ENCODE measurements around the gene LYPD5. TPM values are rescaled to one million over a fixed set of nuclear protein-coding genes. Genes with fewer than 3 reads are reported as not detected.

The LYPD5 gene, protein sequence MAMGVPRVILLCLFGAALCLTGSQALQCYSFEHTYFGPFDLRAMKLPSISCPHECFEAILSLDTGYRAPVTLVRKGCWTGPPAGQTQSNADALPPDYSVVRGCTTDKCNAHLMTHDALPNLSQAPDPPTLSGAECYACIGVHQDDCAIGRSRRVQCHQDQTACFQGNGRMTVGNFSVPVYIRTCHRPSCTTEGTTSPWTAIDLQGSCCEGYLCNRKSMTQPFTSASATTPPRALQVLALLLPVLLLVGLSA
- total RNA-seq, result 10.8 and 12.2 TPM in 2 replicates

DNA sequence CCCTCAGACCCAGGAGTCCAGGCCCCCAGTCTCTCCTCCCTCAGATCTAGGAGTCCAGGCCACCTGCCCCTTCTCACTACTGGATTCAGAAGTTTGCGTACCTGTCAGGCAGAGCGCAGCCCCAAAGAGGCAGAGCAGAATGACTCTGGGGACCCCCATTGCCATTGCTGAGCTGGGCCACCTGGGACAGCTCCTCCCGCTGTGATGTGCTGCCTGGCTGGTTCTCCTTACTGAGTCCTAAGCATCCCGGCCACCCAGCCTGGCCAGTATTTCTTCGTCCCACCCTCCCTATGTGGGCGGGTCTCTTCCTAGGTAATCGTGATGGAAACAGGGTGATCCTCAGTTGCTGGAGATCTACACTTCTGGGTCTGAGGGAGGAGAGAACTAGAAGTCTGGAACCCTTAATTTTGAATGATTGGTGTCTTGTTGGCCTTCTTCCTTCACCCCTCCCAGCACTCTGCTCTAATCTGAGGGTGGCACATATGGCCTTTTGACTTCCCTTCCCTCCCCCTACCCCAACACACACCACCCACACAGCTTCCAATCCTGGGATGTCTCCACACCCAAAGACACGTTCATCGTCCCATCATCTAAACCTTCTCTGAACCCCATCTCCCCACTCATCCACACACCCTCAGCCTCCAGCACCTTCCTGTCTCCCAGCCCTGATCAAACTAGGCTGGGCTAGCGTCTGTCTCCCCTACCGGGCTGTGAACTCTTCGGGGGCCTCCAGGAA, at the start of gene LYPD5:
TSS of gene LYPD5 (minus strand) at position 232 of the 736 bp plus-strand sequence. CDS start at position 165, 67 bp downstream.

DNA sequence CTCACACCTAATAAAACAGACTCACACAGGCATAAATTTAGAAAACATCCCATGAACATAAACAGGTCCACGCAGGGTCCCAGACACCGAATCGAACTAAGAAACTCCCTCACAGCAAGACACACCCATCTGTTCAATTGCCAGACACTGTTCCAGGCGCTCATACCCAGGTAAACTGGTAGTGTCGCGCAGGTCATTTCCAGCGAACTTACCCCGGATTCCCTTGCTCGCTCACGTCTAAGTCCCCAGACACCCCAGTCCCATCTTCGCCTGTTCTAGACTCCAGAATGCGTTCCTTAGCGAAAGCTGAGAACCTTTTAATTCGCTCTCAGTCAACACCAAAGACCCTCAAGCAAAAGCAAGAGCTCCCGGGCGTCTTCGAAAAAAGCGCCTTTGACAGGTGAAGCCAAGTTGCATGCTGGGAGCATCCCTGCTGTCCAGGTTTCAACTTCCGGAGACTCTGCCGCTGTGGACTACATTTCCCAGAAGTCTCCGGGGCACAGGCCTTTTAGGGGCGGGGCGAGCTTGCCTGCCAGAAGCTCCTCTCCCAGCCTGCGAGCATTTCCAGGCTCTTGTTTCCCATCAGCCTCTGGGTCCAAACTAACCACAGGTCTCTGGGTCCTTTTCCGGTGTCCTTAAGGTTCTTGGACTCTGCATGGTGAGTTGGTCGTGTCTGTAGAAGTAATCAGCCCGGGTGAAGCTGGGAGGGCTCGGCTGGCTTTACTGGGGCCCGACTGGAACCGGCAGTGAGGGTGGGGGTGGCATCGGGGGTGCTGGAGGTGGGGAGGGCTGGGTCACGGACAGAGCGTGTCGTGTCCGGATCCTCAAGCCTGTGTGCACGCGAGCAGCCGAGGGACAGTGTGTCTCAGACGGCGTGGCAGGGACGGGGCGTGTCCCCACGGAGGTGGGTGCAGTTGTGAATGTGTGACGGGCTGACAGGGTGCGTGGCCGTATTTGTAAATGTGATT, 24.8 kb upstream of the LYPD5 start, which contains the start of gene ZNF283:
TSS of gene ZNF283 (plus strand) at position 535 of the 968 bp plus-strand sequence. CDS start 6,184 bp downstream, outside the sequence.

DNA sequence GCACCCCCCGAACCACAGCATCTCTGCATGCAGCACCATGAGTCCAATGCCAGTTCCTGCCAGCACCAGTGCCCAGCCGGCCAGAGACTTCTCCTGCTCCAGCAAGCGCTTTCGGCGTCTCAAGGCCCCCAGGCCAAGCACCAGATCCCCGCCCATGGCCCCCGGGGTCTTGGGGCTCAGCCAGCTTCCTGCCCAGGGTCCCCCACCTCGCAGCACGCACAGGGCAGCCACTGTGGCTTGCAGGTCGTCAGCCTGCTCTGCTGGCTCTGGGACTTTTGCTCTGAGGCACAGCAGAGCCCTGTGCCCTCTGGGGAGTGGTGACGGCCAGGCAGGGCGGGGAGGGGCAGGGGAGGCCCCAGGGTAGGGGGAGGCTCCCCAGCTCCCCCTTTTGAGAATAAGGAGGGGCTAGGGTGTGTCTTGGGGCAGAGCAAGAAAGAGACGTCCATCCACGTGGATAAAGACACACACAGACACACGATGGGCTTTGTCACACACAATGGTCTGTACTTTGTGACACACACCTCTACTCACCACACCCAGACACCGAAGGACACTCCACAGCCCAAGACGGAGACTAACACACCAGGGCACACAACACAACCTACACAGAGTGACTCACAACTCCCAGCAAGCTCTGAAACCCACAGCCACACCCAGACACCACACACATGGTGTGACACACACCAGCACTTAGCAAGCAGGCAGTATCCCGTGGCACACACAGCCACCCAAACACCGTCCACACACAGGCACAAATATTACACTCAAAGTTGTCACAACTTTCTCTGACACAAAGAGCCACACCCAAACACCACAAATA, 21.3 kb downstream of the LYPD5 start, which contains the start of gene KCNN4:
TSS of gene KCNN4 (minus strand) at position 268 of the 820 bp plus-strand sequence. CDS start at position 156, 112 bp downstream.

DNA sequence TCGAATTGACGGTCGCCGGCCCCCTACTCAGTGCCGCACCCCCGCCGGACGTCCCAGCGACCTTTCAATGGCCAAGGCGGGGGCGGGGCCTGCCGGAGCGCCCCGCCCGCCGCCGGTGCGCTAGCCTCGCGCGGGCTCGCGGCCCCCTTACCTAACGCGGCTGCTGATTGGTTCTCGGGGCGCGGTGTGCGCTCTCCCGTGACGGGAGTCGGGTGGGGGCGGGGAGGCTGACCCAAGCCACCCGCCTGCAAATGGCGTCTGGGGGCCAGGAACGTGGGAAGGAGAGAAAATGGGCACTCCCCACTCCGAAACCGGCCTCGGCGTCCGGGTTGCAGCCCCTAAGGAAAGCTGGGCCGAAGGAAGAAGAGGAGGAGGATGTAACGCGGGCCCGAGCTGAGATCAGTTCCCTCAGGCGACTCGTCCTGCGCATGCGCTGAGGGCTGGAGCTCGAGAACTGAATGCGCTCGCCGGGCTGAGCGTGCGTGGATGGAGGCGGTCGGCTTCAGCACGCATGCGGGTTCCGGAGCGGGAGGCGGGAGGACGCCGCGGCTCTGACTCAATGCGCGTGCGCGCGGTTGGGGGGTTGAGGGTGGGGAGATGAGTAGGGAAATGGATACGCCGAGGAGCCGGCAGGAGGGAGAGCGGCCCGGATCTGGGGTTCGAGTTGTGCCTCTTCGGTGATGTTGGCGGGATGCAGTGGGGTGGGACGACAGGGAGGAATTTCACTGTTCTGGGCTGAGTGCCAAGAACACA, 47.6 kb downstream of the LYPD5 start, which contains the start of gene SMG9:
TSS of gene SMG9 (minus strand) at position 460 of the 753 bp plus-strand sequence. CDS start 4,221 bp downstream, outside the sequence.

Other genes with a start within 250 kb of the LYPD5 start
- gene XRCC1, start 226.9 kb downstream of the LYPD5 start, total RNA-seq, result 27.0 and 51.8 TPM in 2 replicates
- gene PINLYP, start 226.6 kb downstream of the LYPD5 start, total RNA-seq, result 2.4 and 11.0 TPM in 2 replicates
- 16.9 and 18.5 TPM in 2 replicates for gene IRGQ, start 206.3 kb downstream of the LYPD5 start, total RNA-seq
- gene ZNF576, start 205.9 kb downstream of the LYPD5 start, total RNA-seq, result 7.9 and 9.0 TPM in 2 replicates
- under 0.01 and 0.22 TPM in 2 replicates for gene SRRM5, start 190.4 kb downstream of the LYPD5 start, total RNA-seq
- gene ZNF428, start 182.8 kb downstream of the LYPD5 start, total RNA-seq, result 20.8 and 27.9 TPM in 2 replicates
- 0.54 and 1.2 TPM in 2 replicates for gene CADM4, start 162.6 kb downstream of the LYPD5 start, total RNA-seq
- gene PLAUR, start 132.3 kb downstream of the LYPD5 start, total RNA-seq, result 45.1 and 48.3 TPM in 2 replicates
- gene IRGC, start 86.4 kb downstream of the LYPD5 start, total RNA-seq, result not detected in 2 replicates
- 17.5 and 27.1 TPM in 2 replicates for gene SMG9, start 47.5 kb downstream of the LYPD5 start, total RNA-seq
- gene KCNN4, start 21.5 kb downstream of the LYPD5 start, total RNA-seq, result 85.2 and 95.4 TPM in 2 replicates
- gene ZNF283, start 24.9 kb upstream of the LYPD5 start, total RNA-seq, result 14.7 and 18.8 TPM in 2 replicates
- 1.4 and 4.3 TPM in 2 replicates for gene ZNF404, start 81.5 kb upstream of the LYPD5 start, total RNA-seq
- 14.3 and 18.1 TPM in 2 replicates for gene ZNF45, start 132.8 kb upstream of the LYPD5 start, total RNA-seq
- gene ZNF221, start 148.8 kb upstream of the LYPD5 start, total RNA-seq, result 7.0 and 7.9 TPM in 2 replicates
- 6.3 and 7.1 TPM in 2 replicates for gene ZNF155, start 181.7 kb upstream of the LYPD5 start, total RNA-seq
- 3.6 and 7.1 TPM in 2 replicates for gene ZNF230, start 200.5 kb upstream of the LYPD5 start, total RNA-seq
- 4.3 and 6.0 TPM in 2 replicates for gene ZNF222, start 222.9 kb upstream of the LYPD5 start, total RNA-seq
- 7.5 and 7.9 TPM in 2 replicates for gene ZNF223, start 249.6 kb upstream of the LYPD5 start, total RNA-seq